GM23248 (cell line): Measurements from ENCODE around the gene PSMF1.

ENCODE experiments used
- EZH2 ChIP-seq: fragments of 200-600 bp; sonication (generic); IDR thresholded peaks from 2 replicates; pipeline ENCODE4 v1.6.1; 2018; ENCODE audit warnings: antibody characterized with exemption, mild to moderate bottlenecking; ENCODE audit not compliant: insufficient read depth, poor library complexity, severe bottlenecking
- EZH2phosphoT487 ChIP-seq: fragments of 200-600 bp; sonication (generic); IDR thresholded peaks from 2 replicates; pipeline ENCODE4 v1.6.1; 2018; ENCODE audit warnings: antibody characterized with exemption, moderate library complexity, mild to moderate bottlenecking, low read depth; ENCODE audit not compliant: insufficient read depth

- no peak for TF ChIP-seq EZH2
- no peak for TF ChIP-seq EZH2phosphoT487
Measured at GRCh38 chr20:1183153-1183552, 64.8 kb downstream of the PSMF1 start.
